Neuronal stem cell (in vitro differentiated cells): ENCODE measurements around the gene TAB3.

Source experiments
- DNase-seq: peaks from one replicate; pipeline ENCODE4 v3.0.0-alpha.2; 2013; ENCODE audit warnings: low spot score
- H2AFZ ChIP-seq: one replicate; pipeline ENCODE4 v1.6.1; 2013; ENCODE audit warnings: mild to moderate bottlenecking, low read length, inconsistent platforms
- H2AK5ac ChIP-seq: 2 replicates; pipeline ENCODE4 v1.6.1; 2013; ENCODE audit warnings: low read depth, mild to moderate bottlenecking, inconsistent platforms, low read length, moderate library complexity, mixed read lengths
- H2BK120ac ChIP-seq: 2 replicates; pipeline ENCODE4 v1.6.1; 2013; ENCODE audit warnings: low read depth, mild to moderate bottlenecking, inconsistent platforms, low read length, moderate library complexity, mixed read lengths
- H2BK12ac ChIP-seq: one replicate; pipeline ENCODE4 v1.6.1; 2013; ENCODE audit warnings: low read length, inconsistent platforms
- H2BK15ac ChIP-seq: 2 replicates; pipeline ENCODE4 v1.6.1; 2013; ENCODE audit warnings: mild to moderate bottlenecking, low read length, inconsistent platforms, mixed read lengths
- H2BK5ac ChIP-seq: one replicate; pipeline ENCODE4 v1.6.1; 2013; ENCODE audit warnings: inconsistent platforms, mild to moderate bottlenecking, low read length, moderate library complexity
- H3K14ac ChIP-seq: one replicate; pipeline ENCODE4 v1.6.1; 2013; ENCODE audit warnings: low read length, inconsistent platforms
- H3K18ac ChIP-seq: 2 replicates; pipeline ENCODE4 v1.6.1; 2013; ENCODE audit warnings: low read length, inconsistent platforms
- H3K23ac ChIP-seq: 2 replicates; pipeline ENCODE4 v1.6.1; 2013; ENCODE audit warnings: low read depth, mild to moderate bottlenecking, mixed read lengths, low read length, inconsistent platforms; ENCODE audit not compliant: poor library complexity
- H3K27ac ChIP-seq: replicated peaks from 3 replicates; pipeline ENCODE4 v1.5.1; 2013; ENCODE audit warnings: low read length, inconsistent platforms
- H3K27me3 ChIP-seq, 3 experiments: 2 replicates each; pipeline ENCODE4 v1.6.1; 2013; ENCODE audit warnings: low read length in 3 of 3, mild to moderate bottlenecking in 2 of 3, inconsistent platforms in 1 of 3, low read depth in 1 of 3, mixed read lengths in 1 of 3, moderate library complexity in 1 of 3; ENCODE audit not compliant: control insufficient read depth in 3 of 3, insufficient read depth in 3 of 3
- H3K36me3 ChIP-seq, 2 donors: replicated peaks in 1 of 2; 2 replicates each; pipeline ENCODE4 v1.6.1; 2013; ENCODE audit warnings: low read length in 2 of 2; ENCODE audit not compliant: control insufficient read depth in 2 of 2, insufficient read depth in 2 of 2
- H3K4ac ChIP-seq: 2 replicates; pipeline ENCODE4 v1.6.1; 2013; ENCODE audit warnings: inconsistent platforms, mild to moderate bottlenecking, low read length, moderate library complexity
- H3K4me1 ChIP-seq, 2 donors: 1 replicate in 1 of 2; 2 replicates in 1 of 2; pipeline ENCODE4 v1.6.1; 2013; ENCODE audit warnings: low read length in 2 of 2, low read depth in 1 of 2; ENCODE audit not compliant: control insufficient read depth in 2 of 2, insufficient read depth in 1 of 2
- H3K4me2 ChIP-seq: one replicate; pipeline ENCODE4 v1.6.1; 2013; ENCODE audit warnings: mild to moderate bottlenecking, low read length, inconsistent platforms; ENCODE audit not compliant: insufficient read depth, poor library complexity, severe bottlenecking
- H3K4me3 ChIP-seq, 2 donors: 2 replicates each; pipeline ENCODE4 v1.5.1; 2013; ENCODE audit warnings: low read length in 2 of 2, mild to moderate bottlenecking in 2 of 2, inconsistent platforms in 1 of 2, moderate library complexity in 1 of 2
- H3K79me1 ChIP-seq: one replicate; pipeline ENCODE4 v1.6.1; 2013; ENCODE audit warnings: low read depth, mild to moderate bottlenecking, inconsistent platforms, low read length, moderate library complexity
- H3K9ac ChIP-seq: one replicate; pipeline ENCODE4 v1.6.1; 2013; ENCODE audit warnings: mild to moderate bottlenecking, low read depth, low read length, inconsistent platforms; ENCODE audit not compliant: poor library complexity
- H3K9me3 ChIP-seq, 2 donors: replicated peaks in 1 of 2; 2 replicates each; pipeline versions ENCODE3 to v1.6.1; 2013; ENCODE audit warnings: low read length in 2 of 2, mild to moderate bottlenecking in 2 of 2, inconsistent platforms in 1 of 2, low read depth in 1 of 2, mixed read lengths in 1 of 2, moderate library complexity in 1 of 2; ENCODE audit not compliant: control insufficient read depth in 2 of 2, insufficient read depth in 1 of 2
- H4K8ac ChIP-seq: one replicate; pipeline ENCODE4 v1.6.1; 2013; ENCODE audit warnings: low read depth, mild to moderate bottlenecking, inconsistent platforms, low read length, moderate library complexity
- H4K91ac ChIP-seq: one replicate; pipeline ENCODE4 v1.6.1; 2013; ENCODE audit warnings: low read length, low read depth, mild to moderate bottlenecking, inconsistent platforms; ENCODE audit not compliant: poor library complexity
- WGBS, 2 donors: extraction: QIAGEN DNeasy Blood & Tissue Kit; methylation state at CpG; one replicate each; pipeline ENCODE4 v1.1.7; 2013; ENCODE audit warnings: missing lambda C conversion rate in 2 of 2, mixed read lengths in 1 of 2; ENCODE audit not compliant: insufficient read length in 2 of 2, insufficient replicate concordance in 1 of 2; ENCODE audit errors: extremely low coverage in 2 of 2; 5-methylcytosine and 5-hydroxymethylcytosine counted together

TAB3 gene

DNA sequence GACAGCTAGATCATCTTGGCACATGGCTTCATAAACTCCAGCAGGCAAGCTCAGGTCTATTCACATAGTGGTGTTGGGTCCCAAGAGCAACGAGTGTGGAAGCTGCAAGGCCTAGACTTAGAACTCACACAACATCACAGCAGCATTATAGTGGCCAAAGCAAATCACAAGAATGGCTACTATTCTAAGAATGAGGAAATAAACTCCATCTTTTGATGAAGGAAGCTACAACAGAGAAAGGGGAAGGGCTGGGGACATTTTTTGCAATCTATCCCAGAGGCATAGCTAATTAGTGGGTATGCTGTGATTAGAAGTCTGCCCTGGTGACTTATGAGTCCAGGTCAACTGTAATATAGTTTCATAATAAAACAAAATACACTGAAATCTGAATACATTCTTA is 42.9 kb upstream of the TAB3 start:
- H3K4ac ChIP-seq, result no peak overlapping the region
- H3K4me2 ChIP-seq, result no peak overlapping the region
- no peaks in the 10 kb centered on the region for H3K79me1 ChIP-seq
- H3K4me3 ChIP-seq, result no peak overlapping the region
- no peaks in the 10 kb centered on the region for H3K9me3 ChIP-seq
- H3K36me3 ChIP-seq, result no peaks in the 10 kb centered on the region
- H2BK5ac ChIP-seq, result no peak overlapping the region
- no peak overlapping the region for H2BK120ac ChIP-seq
- H3K9ac ChIP-seq, result no peak overlapping the region
- DNase-seq, result no peak
- H2AK5ac ChIP-seq, result no peak overlapping the region
- no peak overlapping the region for H2BK15ac ChIP-seq
- H3K14ac ChIP-seq, result no peak overlapping the region
- H2AFZ ChIP-seq, result no peak overlapping the region
- no peaks in the 10 kb centered on the region for H3K4me1 ChIP-seq
- H3K27me3 ChIP-seq, result peaks cover 0 to 8% (median 0%) of the 10 kb centered on the region in 3 experiments
- H4K8ac ChIP-seq, result no peak overlapping the region
- no CpG with 5 or more reads among the region's 1 CpG for WGBS, 2 donors
- no peak overlapping the region for H3K27ac ChIP-seq
- H2BK12ac ChIP-seq, result no peak overlapping the region
- H3K18ac ChIP-seq, result no peak overlapping the region
- no peak overlapping the region for H3K23ac ChIP-seq
- H4K91ac ChIP-seq, result no peak overlapping the region

DNA sequence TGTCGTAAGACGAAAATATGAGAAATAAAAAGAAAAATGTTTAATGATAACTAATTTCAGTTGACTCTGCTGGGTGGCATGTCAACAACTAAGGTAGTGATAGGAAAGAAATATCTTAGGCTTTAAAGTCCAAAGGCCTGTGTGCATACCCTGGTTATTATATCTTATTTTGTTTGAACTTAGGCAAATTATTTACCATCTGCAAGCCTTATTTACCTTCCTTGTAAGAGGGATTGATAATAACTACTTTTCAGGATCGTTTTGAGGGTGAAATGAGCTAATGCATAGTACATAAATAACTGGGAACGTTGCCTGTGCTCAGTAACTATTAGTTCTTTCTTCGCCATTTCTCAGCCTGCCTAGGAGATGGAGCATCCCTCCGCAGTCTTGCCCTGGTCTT is 41.6 kb upstream of the TAB3 start:
- no peaks in the 10 kb centered on the region for H3K9me3 ChIP-seq
- WGBS, 2 donors, result no CpG with 5 or more reads among the region's 6 CpGs
- H4K8ac ChIP-seq, result no peak overlapping the region
- no peak overlapping the region for H3K4me2 ChIP-seq
- no peak overlapping the region for H3K14ac ChIP-seq
- no peak overlapping the region for H2BK120ac ChIP-seq
- no peak overlapping the region for H3K9ac ChIP-seq
- no peak overlapping the region for H2AFZ ChIP-seq
- DNase-seq, result no peak
- H3K27me3 ChIP-seq, result peaks cover 0 to 10% (median 0%) of the 10 kb centered on the region in 3 experiments
- no peak overlapping the region for H2BK5ac ChIP-seq
- H3K4ac ChIP-seq, result no peak overlapping the region
- no peak overlapping the region for H2BK15ac ChIP-seq
- H4K91ac ChIP-seq, result no peak overlapping the region
- no peak overlapping the region for H3K27ac ChIP-seq
- no peaks in the 10 kb centered on the region for H3K4me1 ChIP-seq
- no peaks in the 10 kb centered on the region for H3K36me3 ChIP-seq
- no peak overlapping the region for H3K4me3 ChIP-seq
- H2BK12ac ChIP-seq, result no peak overlapping the region
- H2AK5ac ChIP-seq, result no peak overlapping the region
- H3K23ac ChIP-seq, result no peak overlapping the region
- no peak overlapping the region for H3K18ac ChIP-seq
- H3K79me1 ChIP-seq, result no peaks in the 10 kb centered on the region

DNA sequence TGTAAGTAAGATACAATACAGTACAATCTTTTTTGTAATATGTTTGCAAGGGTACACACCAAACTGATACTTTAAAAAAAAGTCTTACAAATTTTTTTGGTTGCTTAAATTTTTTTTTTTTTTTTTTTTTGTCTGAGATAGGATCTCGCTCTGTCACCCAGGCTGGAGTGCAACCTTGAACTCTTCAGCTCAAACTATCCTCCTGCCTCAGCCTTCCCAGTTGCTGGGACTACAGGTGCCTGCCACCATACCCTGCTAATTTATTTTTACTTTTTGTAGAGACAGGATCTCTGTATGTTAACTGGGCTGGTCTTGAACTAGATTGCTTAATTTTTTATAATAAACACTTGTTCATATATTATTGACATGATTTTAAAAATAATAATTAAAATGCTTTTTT is 41.1 kb upstream of the TAB3 start:
- Histone ChIP-seq H3K9me3 (no peaks in the 10 kb centered on the region), H3K23ac (no peak overlapping the region), H4K8ac (no peak overlapping the region), H3K14ac (no peak overlapping the region), H3K79me1 (no peaks in the 10 kb centered on the region), H2BK120ac (no peak overlapping the region), H3K9ac (no peak overlapping the region), H2AK5ac (no peak overlapping the region), H2AFZ (no peak overlapping the region), H3K4ac (no peak overlapping the region), H3K36me3 (no peaks in the 10 kb centered on the region), H3K4me1 (no peaks in the 10 kb centered on the region), H3K4me2 (no peak overlapping the region), H3K18ac (no peak overlapping the region), H3K4me3 (no peak overlapping the region), H2BK5ac (no peak overlapping the region), H3K27ac (no peak overlapping the region), H4K91ac (no peak overlapping the region), H3K27me3 (peaks cover 0 to 12% (median 0%) of the 10 kb centered on the region in 3 experiments), H2BK12ac (no peak overlapping the region), H2BK15ac (no peak overlapping the region)
- WGBS, 2 donors, result no CpG with 5 or more reads among the region's 1 CpG
- no peak for DNase-seq

- Histone ChIP-seq H4K8ac (no peak overlapping the region), H3K9ac (no peak overlapping the region), H3K27me3 (peaks cover 0 to 4% (median 0%) of the 10 kb centered on the region in 3 experiments), H3K4me3 (no peak overlapping the region), H3K4me1 (no peaks in the 10 kb centered on the region), H2AFZ (no peak overlapping the region), H3K4ac (no peak overlapping the region), H2BK12ac (no peak overlapping the region), H3K27ac (no peak overlapping the region), H2BK15ac (no peak overlapping the region), H2AK5ac (no peak overlapping the region), H3K36me3 (no peaks in the 10 kb centered on the region), H3K18ac (no peak overlapping the region), H3K23ac (no peak overlapping the region), H3K14ac (no peak overlapping the region), H2BK120ac (no peak overlapping the region), H2BK5ac (no peak overlapping the region), H3K4me2 (no peak overlapping the region), H3K79me1 (no peaks in the 10 kb centered on the region), H3K9me3 (no peaks in the 10 kb centered on the region), H4K91ac (no peak overlapping the region)
- WGBS, 2 donors, result no CpG with 5 or more reads among the region's 3 CpGs
- no peak for DNase-seq
Measured at GRCh38 chrX:30920271-30920670, 31.2 kb upstream of the TAB3 start.
